Measurements from ENCODE around the gene KCNG2. TPM values are rescaled to one million over a fixed set of nuclear protein-coding genes. Genes with fewer than 3 reads are reported as not detected.

The KCNG2 gene
- polyA plus RNA-seq, 3 donors from 2014 or later = not detected

DNA sequence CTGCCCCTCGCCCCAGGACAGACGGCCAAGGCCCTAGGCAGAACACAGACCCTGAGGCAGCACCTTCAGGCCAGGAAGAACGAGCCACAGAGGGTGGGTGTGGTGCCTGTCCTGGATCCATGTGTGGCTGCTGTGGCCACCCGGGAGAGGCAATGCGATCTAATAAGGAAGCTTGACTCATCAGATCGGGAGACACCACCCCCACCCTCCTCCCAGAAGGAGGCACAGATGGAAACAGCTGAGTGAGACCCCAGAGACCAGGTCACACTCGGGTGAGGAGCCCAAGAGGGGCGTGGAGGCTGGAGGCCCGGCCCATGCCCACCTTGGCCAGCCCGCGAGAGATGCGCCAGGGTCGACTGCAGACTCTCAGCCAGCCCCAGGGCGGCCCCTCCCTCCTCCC lies 20.3 kb downstream of the KCNG2 start:
- DNase-seq = no peak
- Mint-ChIP-seq H3K9me3 (no peaks in the 10 kb centered on the region), H3K27ac (no peak overlapping the region), H3K4me3 (no peak overlapping the region), H3K4me1 (no peaks in the 10 kb centered on the region), H3K27me3 (ENCODE audit: low read depth in 3 of 3) (peaks cover 2 to 6% (median 3%) of the 10 kb centered on the region in 3 donors), H3K36me3 (no peaks in the 10 kb centered on the region)

DNA sequence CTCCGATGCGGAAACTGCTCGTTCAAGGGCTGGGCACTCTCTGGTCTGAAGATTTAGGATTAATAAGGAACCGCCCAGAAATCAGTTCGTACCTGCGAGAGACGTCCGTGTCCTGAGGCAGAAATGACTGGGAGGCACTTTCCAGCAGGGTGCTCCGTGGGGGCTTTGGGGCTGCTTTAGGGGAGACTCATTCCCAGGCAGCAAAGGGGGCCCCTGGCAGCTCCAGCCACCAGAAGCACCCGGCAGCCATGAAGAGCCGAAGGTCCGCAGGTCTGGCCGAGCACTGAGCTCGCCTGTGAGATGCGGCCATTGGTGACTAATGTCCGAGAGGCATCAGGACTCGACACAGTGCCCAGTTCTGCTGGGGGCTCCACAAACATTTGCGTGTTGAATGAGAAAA lies 20.9 kb downstream of the KCNG2 start:
- H3K27ac Mint-ChIP-seq = no peak overlapping the region
- DNase-seq = no peak
- H3K27me3 Mint-ChIP-seq (ENCODE audit: low read depth in 3 of 3) = peaks cover 2 to 6% (median 4%) of the 10 kb centered on the region in 3 donors
- H3K4me1 Mint-ChIP-seq = no peaks in the 10 kb centered on the region
- H3K36me3 Mint-ChIP-seq = no peaks in the 10 kb centered on the region
- no peak overlapping the region for H3K4me3 Mint-ChIP-seq
- no peaks in the 10 kb centered on the region for H3K9me3 Mint-ChIP-seq

DNA sequence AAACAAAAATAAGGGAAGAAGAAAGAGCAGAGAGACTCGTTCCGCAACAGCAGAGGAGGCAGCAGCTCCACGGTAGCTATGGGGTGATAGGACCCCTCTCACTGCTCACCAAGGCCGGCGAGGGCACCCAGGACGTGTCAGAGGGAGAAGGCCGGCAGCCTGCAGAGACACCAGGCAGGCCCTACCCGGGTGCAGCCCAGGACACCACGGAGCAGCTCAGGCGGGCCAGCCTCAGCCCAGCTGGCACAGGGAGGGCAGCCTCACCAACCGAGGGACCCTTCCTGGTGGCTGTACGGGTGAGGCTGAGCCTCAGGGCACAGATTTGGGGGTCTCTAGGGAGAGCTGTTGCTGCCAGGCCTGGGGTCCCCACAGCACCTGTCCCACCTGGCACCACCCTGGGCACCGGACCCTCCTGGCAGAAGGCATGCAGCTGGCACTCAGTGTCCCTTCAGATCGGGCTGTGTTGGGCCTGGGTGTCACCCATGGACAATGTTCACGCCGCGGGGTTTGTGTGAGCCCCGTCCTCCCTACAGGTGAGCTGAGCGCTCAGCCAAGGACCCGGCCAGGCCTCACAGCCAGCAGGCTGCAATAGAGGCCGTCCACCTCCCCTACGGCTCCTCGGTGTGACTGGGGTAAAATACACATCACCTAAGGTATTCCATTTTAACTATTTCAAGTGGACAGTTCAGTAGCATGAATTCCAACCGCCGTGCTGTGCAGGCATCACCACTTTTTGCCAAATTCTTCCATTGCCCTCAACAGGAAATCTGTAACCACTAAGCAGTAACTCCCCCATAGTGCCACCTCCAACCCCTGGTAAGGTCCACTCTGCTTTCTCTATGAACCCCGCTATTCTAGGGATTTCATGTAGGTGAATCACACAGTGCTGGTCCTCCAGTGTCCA lies 21.6 kb downstream of the KCNG2 start:
- no peaks in the 10 kb centered on the region for H3K9me3 Mint-ChIP-seq
- no peak overlapping the region for H3K4me3 Mint-ChIP-seq
- H3K27ac Mint-ChIP-seq = peak overlapping the region in 1 of 6 donors; percentile 72
- no peaks in the 10 kb centered on the region for H3K36me3 Mint-ChIP-seq
- peaks cover 2 to 8% (median 4%) of the 10 kb centered on the region in 3 donors for H3K27me3 Mint-ChIP-seq (ENCODE audit: low read depth in 3 of 3)
- H3K4me1 Mint-ChIP-seq = no peaks in the 10 kb centered on the region
- no peak for DNase-seq

DNA sequence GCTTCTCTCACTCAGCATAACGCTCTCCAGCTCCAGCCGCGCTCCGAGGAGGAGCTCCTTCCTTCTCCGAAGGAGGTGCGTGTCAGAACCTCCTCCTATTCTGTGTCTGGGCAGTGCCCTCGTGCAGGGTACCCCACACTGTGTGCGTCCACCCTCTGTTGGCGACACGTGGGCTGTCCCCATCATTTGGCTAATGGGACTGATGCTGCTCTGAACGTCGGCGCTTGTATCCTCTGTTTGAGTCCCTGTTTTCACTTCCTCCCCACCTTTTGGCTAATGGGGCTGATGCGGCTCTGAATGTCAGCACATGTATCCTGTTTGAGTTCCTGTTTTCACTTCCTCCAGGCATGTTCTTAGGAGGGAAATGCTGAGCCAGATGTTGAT lies 22.2 kb downstream of the KCNG2 start:
- Mint-ChIP-seq H3K9me3 (no peaks in the 10 kb centered on the region), H3K27ac (peak overlapping the region in 1 of 6 donors; percentile 72), H3K27me3 (ENCODE audit: low read depth in 3 of 3) (peaks cover 2 to 11% (median 3%) of the 10 kb centered on the region in 3 donors), H3K36me3 (no peaks in the 10 kb centered on the region), H3K4me1 (no peaks in the 10 kb centered on the region), H3K4me3 (no peak overlapping the region)
- no peak for DNase-seq

DNA sequence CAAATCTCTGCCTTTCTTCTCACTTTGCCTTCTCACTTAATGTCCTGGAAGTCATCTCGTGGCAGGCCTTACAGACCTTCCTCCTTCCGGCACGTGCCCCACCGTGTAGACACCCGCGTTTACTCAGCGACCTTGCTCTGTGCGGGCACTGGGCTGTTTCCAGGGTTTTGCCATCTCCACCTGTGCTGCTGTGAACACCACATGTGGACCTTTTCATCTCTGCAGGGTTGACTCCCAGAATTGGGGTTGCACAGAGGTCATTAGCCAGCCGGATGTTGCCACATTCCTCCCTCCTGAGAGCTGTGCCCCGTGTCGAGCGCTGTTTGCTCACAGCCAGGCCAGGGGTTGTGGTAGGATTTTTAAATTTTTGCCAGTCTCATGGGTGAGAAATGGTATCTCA lies 25.4 kb downstream of the KCNG2 start:
- H3K4me1 Mint-ChIP-seq = no peaks in the 10 kb centered on the region
- no peak for DNase-seq
- H3K27ac Mint-ChIP-seq = no peak overlapping the region
- no peak overlapping the region for H3K4me3 Mint-ChIP-seq
- peaks cover 2 to 11% (median 3%) of the 10 kb centered on the region in 3 donors for H3K27me3 Mint-ChIP-seq (ENCODE audit: low read depth in 3 of 3)
- H3K36me3 Mint-ChIP-seq = no peaks in the 10 kb centered on the region
- no peaks in the 10 kb centered on the region for H3K9me3 Mint-ChIP-seq

DNA sequence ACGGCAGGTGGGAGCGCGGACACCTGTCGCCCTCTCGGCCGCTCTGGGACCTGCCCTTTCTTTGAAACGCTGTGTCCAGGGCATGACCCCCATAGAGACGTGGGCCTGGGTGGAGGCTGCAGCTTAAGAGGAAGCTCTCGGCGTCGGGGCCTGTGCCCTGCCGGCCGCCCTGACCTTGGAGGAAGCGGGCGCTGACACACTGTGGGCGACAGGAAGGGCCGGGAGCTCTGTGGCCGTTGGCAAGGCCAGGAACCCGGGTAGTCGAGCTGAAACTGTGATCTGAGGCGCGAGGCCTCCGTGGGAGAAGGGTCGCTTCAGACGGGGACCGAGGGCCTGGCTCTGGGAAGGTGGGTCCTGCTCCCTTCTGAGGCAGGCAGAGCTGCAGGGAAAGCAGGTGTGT lies 28.2 kb downstream of the KCNG2 start:
- peaks cover 0 to 5% (median 1%) of the 10 kb centered on the region in 3 donors for H3K27me3 Mint-ChIP-seq (ENCODE audit: low read depth in 3 of 3)
- no peaks in the 10 kb centered on the region for H3K9me3 Mint-ChIP-seq
- no peaks in the 10 kb centered on the region for H3K36me3 Mint-ChIP-seq
- H3K27ac Mint-ChIP-seq = no peak overlapping the region
- H3K4me3 Mint-ChIP-seq = no peak overlapping the region
- H3K4me1 Mint-ChIP-seq = no peaks in the 10 kb centered on the region
- DNase-seq = no peak

DNA sequence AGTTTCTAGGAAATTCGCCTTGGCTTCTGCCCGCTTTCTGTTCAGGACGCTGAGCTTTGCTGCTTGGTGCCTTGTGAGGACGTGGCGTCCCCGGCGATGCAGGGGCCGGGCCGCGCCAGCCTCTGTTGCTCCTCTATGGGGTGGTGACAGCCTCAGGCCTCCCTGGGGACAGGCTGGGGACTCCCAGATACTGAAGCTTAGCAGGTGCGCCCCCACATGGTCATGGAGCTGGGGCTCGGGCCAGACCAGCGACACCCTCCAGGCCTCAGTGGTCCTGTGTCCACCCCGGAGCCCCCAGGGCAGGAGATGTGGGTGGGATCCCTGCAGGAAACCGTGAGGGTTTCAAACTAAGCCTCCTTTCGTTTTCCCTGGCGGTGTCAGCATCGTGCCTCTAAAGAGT lies 29.2 kb downstream of the KCNG2 start:
- H3K27ac Mint-ChIP-seq = no peak overlapping the region
- H3K27me3 Mint-ChIP-seq (ENCODE audit: low read depth in 3 of 3) = peaks cover 0 to 6% (median 1%) of the 10 kb centered on the region in 3 donors
- no peaks in the 10 kb centered on the region for H3K4me1 Mint-ChIP-seq
- H3K4me3 Mint-ChIP-seq = no peak overlapping the region
- H3K36me3 Mint-ChIP-seq = no peaks in the 10 kb centered on the region
- H3K9me3 Mint-ChIP-seq = no peaks in the 10 kb centered on the region
- no peak for DNase-seq

DNA sequence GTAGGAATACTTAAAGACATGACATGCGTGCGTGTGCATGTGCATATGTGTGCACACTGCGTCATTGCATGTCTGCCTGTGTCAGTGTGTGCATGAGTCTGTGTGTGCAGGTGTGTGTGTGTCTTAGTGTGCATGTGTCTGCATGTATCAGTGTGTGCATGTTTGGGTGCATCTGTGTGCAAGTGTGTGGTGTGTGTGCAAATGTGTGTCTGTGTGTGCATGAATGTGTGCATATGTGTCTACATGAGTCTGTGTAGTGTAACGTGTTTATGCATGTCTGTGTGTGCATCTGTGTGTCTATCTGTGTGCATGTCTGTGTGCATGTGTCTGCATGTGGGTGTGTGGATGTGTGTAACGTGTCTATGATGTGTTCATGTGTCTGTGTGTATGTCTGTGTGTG lies 30.5 kb downstream of the KCNG2 start:
- Mint-ChIP-seq H3K4me3 (no peak overlapping the region), H3K4me1 (no peaks in the 10 kb centered on the region), H3K36me3 (no peaks in the 10 kb centered on the region), H3K9me3 (no peaks in the 10 kb centered on the region), H3K27ac (no peak overlapping the region), H3K27me3 (ENCODE audit: low read depth in 3 of 3) (peaks cover 0 to 8% (median 4%) of the 10 kb centered on the region in 3 donors)
- DNase-seq = no peak

DNA sequence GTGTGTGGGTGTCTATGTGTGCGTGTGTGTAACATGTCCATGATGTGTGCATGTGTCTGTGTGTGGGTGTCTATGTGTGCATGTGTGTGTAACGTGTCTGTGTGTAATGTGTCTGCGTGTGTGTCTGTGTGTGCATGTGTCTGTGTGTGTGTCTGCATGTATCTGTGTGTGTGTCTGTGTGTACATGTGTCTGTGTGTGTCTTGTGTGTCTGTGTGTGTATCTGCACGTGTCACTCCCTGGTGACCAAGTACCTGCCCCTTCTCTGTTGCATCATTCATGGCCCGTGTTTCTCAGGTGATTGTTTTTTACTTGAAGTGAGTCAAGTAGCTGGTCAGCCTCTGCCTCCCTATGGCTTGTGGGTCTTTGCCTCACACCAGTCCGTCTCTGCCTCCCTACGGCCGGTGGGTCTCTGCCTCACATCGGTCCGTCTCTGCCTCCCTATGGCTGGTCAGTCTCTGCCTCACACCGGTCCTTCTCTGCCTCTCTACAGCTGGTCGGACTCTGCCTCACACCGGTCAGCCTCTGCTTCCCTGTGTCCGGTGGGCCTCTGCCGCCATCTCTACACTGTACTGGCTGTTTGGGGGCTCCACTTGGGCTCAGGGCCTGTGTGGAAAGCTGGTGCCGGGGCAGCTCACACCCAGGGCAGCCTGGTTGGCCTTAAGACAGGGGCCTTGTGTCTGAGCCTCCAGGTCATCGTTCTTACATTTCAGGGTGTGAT lies 31.6 kb downstream of the KCNG2 start:
- Mint-ChIP-seq H3K4me1 (no peaks in the 10 kb centered on the region), H3K4me3 (no peak overlapping the region), H3K27ac (no peak overlapping the region)

DNA sequence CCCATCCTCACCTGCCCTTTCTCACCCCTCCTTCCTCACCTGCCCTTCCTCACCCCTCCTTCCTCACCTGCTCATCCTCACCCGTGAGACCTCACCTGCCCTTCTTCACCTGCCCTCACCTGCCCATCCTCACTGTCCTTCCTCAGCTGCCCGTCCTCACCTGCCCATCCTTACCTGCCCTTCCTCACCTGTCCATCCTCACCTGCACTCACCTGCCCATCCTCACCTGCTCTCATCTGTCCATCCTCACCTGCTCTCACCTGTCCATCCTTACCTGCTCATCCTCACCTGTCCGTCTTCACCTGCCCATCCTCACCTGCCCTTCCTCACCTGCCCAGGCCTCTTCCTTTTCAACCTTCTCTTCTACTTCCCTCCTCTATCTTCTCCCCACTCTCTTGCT lies 34.4 kb downstream of the KCNG2 start:
- Mint-ChIP-seq H3K4me3 (no peak overlapping the region), H3K27ac (no peak overlapping the region), H3K9me3 (no peaks in the 10 kb centered on the region), H3K4me1 (no peaks in the 10 kb centered on the region), H3K27me3 (ENCODE audit: low read depth in 3 of 3) (peaks cover 0 to 11% (median 7%) of the 10 kb centered on the region in 3 donors), H3K36me3 (no peaks in the 10 kb centered on the region)
- DNase-seq = no peak

More for the DNA sequence above, 31.6 kb downstream of the KCNG2 start:
- H3K9me3 Mint-ChIP-seq = no peaks in the 10 kb centered on the region
- H3K36me3 Mint-ChIP-seq = no peaks in the 10 kb centered on the region
- no peak for DNase-seq
- peaks cover 0 to 8% (median 3%) of the 10 kb centered on the region in 3 donors for H3K27me3 Mint-ChIP-seq (ENCODE audit: low read depth in 3 of 3)

DNA sequence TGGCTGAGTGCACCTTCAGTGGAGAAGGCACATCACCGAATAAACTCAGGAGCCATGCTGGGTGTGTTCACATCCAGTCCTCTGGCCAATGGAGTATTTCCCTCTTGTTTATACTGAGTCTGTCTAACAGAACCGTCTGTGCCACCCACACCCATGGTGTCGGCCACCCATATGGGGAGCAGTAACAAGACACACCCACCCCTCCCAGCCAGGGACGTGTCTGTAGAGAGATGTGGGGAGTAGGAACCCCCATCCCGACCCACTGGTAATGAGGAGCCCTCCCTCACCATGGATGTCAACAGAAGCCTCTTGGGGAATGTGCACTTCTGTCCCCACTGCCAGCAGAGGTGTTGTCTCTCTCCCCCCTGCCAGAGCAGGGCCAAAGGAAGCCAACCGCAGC lies 37.1 kb downstream of the KCNG2 start:
- Mint-ChIP-seq H3K27me3 (ENCODE audit: low read depth in 3 of 3) (peaks cover 0 to 13% (median 8%) of the 10 kb centered on the region in 3 donors), H3K4me1 (no peaks in the 10 kb centered on the region), H3K4me3 (no peak overlapping the region)

DNA sequence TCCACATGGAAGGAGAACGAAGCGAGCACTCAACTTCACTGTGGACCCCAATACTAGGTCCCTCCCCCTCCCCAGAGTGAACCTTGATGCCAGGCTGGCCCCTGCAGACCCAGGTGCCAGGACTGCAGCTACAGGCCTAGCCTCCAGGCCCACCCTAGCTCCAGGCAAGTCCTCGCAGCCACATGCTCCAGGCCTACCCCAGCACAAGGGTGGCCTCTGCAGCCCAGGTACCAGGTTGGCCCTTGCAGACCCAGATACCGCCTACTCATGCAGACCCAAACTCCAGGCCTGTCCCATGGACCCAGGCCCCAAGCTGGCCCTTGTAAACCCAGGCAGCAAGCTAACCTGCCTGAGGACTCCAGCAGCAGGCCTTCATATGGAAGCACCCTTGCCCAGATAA lies 44.2 kb downstream of the KCNG2 start:
- no peaks in the 10 kb centered on the region for H3K4me1 Mint-ChIP-seq
- peaks cover 0 to 2% (median 1%) of the 10 kb centered on the region in 3 donors for H3K27me3 Mint-ChIP-seq (ENCODE audit: low read depth in 3 of 3)
- DNase-seq = no peak
- H3K4me3 Mint-ChIP-seq = no peak overlapping the region
- no peak overlapping the region for H3K27ac Mint-ChIP-seq
- H3K9me3 Mint-ChIP-seq = peaks cover 0 to 2% (median 0%) of the 10 kb centered on the region in 6 donors
- H3K36me3 Mint-ChIP-seq = no peaks in the 10 kb centered on the region

More for the DNA sequence above, 37.1 kb downstream of the KCNG2 start:
- no peak for DNase-seq
- no peak overlapping the region for H3K27ac Mint-ChIP-seq
- H3K9me3 Mint-ChIP-seq = no peaks in the 10 kb centered on the region
- no peaks in the 10 kb centered on the region for H3K36me3 Mint-ChIP-seq

DNA sequence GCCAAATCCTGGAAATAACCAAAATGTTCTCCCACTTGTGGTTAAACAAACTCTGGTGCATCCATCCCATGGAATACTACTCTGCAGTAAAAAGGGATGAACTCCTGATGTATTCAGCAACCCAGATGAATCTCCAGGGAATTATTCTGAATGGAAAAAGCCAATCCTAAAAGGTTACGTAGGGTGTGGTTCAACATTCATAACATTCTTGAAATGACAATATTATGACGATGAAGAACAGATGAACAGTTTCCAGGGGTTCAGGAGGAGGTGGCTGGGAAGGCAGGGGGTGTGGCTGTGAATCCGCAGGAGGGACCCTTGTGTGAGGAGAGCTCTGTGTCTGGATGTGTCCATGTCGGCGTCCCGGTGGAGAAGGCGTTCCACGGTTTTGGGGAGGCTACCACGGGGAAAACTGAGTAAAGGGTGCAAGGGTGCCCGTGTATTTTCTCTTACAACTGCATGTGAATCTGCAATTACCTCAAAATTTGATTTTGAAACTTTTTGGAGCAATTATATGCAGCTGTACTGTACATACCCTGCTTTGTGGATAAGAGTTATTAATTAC lies 47.3 kb downstream of the KCNG2 start:
- Mint-ChIP-seq H3K9me3 (peaks cover 0 to 2% (median 0%) of the 10 kb centered on the region in 6 donors), H3K27ac (no peak overlapping the region), H3K36me3 (no peaks in the 10 kb centered on the region), H3K27me3 (ENCODE audit: low read depth in 3 of 3) (no peaks in the 10 kb centered on the region), H3K4me1 (no peaks in the 10 kb centered on the region), H3K4me3 (no peak overlapping the region)
- DNase-seq = no peak

DNA sequence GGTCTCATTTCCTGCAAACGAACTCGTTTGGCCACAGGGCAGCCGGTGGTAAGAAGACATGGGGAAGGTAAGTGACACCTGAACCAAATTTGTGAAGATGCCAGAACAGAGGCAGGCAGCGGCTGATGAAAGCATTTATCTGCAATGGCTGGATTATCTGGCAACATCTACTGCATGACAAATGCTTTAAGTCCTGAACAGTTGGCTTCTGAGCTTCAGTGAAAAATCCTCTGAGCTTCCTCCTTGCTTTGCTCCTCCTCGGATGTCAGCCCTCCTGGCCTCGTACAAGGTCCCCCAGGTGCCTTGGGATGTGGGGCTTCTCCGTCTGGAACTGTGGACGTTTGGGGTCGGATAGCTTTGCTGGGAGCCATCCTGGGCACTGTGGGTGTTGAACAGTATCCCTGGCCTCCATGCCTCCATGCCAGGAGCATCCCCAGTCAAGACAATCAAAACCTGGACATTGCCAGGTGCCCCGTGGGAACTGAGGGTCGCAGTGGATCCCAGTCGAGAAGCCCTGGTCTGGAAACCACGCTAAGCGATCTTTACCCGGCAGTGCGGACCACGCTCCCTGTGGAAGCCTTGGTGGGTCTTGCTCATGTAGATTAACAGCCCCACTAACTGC lies 49.3 kb downstream of the KCNG2 start:
- H3K4me3 Mint-ChIP-seq = no peak overlapping the region
- no peaks in the 10 kb centered on the region for H3K27me3 Mint-ChIP-seq (ENCODE audit: low read depth in 3 of 3)
- no peak for DNase-seq
- no peak overlapping the region for H3K27ac Mint-ChIP-seq
- no peaks in the 10 kb centered on the region for H3K9me3 Mint-ChIP-seq
- H3K36me3 Mint-ChIP-seq = no peaks in the 10 kb centered on the region
- no peaks in the 10 kb centered on the region for H3K4me1 Mint-ChIP-seq
